DND-41 (cell line): ENCODE measurements around the gene CARD11.

Experiments used
- CTCF ChIP-seq: IDR thresholded peaks from 2 replicates; pipeline ENCODE4 v1.5.1; 2012; ENCODE audit warnings: borderline replicate concordance, low read length, moderate library complexity, mild to moderate bottlenecking; ENCODE audit not compliant: poor library complexity, severe bottlenecking; ENCODE audit errors: extremely low read depth
- EZH2 ChIP-seq: IDR thresholded peaks from 3 replicates; pipeline ENCODE4 v1.6.1; 2012; ENCODE audit warnings: borderline replicate concordance, low read depth, mild to moderate bottlenecking, moderate library complexity, low read length, inconsistent platforms; ENCODE audit not compliant: severe bottlenecking

GRCh38 chr7:2934984-2935740 lies 108.5 kb downstream of the CARD11 start:
- no peak for TF ChIP-seq CTCF
- no peak for TF ChIP-seq EZH2
